Liver (tissue), 9 donors: Measurements from ENCODE around the gene SOWAHC. TPM values are rescaled to one million over a fixed set of nuclear protein-coding genes. Genes with fewer than 3 reads are reported as not detected.

Experiments
- DNase-seq: peaks from one replicate; pipeline ENCODE4 v3.0.0-alpha.2; 2017; ENCODE audit warnings: low spot score
- H3K27ac ChIP-seq, 2 donors: one replicate each; pipeline ENCODE4 v1.7.0; 2013; ENCODE audit warnings: inconsistent platforms in 2 of 2, low read length in 2 of 2, control low read depth in 1 of 2, low read depth in 1 of 2, mild to moderate bottlenecking in 1 of 2
- H3K27me3 ChIP-seq, 4 donors: one replicate each; pipeline versions ENCODE4 v1.6.1 to v1.7.0; 2013; ENCODE audit warnings: low read length in 3 of 4, inconsistent platforms in 1 of 4, mild to moderate bottlenecking in 1 of 4, moderate library complexity in 1 of 4; ENCODE audit not compliant: control insufficient read depth in 4 of 4, insufficient read depth in 4 of 4
- H3K36me3 ChIP-seq, 4 donors: one replicate each; pipeline versions ENCODE4 v1.6.1 to v1.7.0; 2013; ENCODE audit warnings: low read length in 3 of 4, mild to moderate bottlenecking in 3 of 4, low read depth in 1 of 4, moderate library complexity in 1 of 4; ENCODE audit not compliant: control insufficient read depth in 4 of 4, insufficient read depth in 3 of 4
- H3K4me1 ChIP-seq, 4 donors: one replicate each; pipeline versions ENCODE4 v1.6.1 to v1.7.0; 2013; ENCODE audit warnings: low read length in 3 of 4, mild to moderate bottlenecking in 3 of 4, moderate library complexity in 1 of 4; ENCODE audit not compliant: control insufficient read depth in 4 of 4, insufficient read depth in 4 of 4
- H3K4me3 ChIP-seq, 3 donors: one replicate each; pipeline versions ENCODE4 v1.6.1 to v1.7.0; 2013; ENCODE audit warnings: low read length in 3 of 3, control low read depth in 1 of 3, low read depth in 1 of 3, mild to moderate bottlenecking in 1 of 3
- H3K9ac ChIP-seq, 2 donors: one replicate each; pipeline ENCODE4 v1.7.0; 2013; ENCODE audit warnings: low read length in 2 of 2, mild to moderate bottlenecking in 2 of 2, moderate library complexity in 2 of 2, control low read depth in 1 of 2, low read depth in 1 of 2
- H3K9me3 ChIP-seq, 4 donors: one replicate each; pipeline versions ENCODE4 v1.6.1 to v1.7.0; 2013; ENCODE audit warnings: low read length in 3 of 4; ENCODE audit not compliant: control insufficient read depth in 4 of 4
- EGR1 ChIP-seq, 2 donors: IDR thresholded peaks; 2 replicates each; pipeline ENCODE4 v1.6.1; 2016 to 2018; ENCODE audit warnings: antibody characterized with exemption in 2 of 2, low read depth in 2 of 2
- HNF4A ChIP-seq, 2 donors: conservative IDR thresholded peaks; 2 replicates each; pipeline ENCODE4 v1.6.1; 2016; ENCODE audit warnings: antibody characterized with exemption in 2 of 2, mild to moderate bottlenecking in 2 of 2
- HNF4G ChIP-seq: IDR thresholded peaks from 2 replicates; pipeline ENCODE4 v1.6.1; 2016; ENCODE audit warnings: antibody characterized with exemption
- JUND ChIP-seq, 2 donors: IDR thresholded peaks; 2 replicates each; pipeline ENCODE4 v1.6.1; 2016; ENCODE audit warnings: antibody characterized with exemption in 2 of 2
- NR2F2 ChIP-seq: IDR thresholded peaks from 2 replicates; pipeline ENCODE4 v1.6.1; 2016; ENCODE audit warnings: antibody characterized with exemption
- RXRA ChIP-seq, 2 donors: IDR thresholded peaks; 2 replicates each; pipeline ENCODE4 v1.6.1; 2017 to 2018; ENCODE audit warnings: antibody characterized with exemption in 2 of 2, mild to moderate bottlenecking in 1 of 2
- SP1 ChIP-seq: IDR thresholded peaks from 2 replicates; pipeline ENCODE4 v1.6.1; 2018; ENCODE audit warnings: antibody characterized with exemption, mild to moderate bottlenecking
- TAF1 ChIP-seq: conservative IDR thresholded peaks from 2 replicates; pipeline ENCODE4 v1.6.1; 2016; ENCODE audit warnings: antibody characterized with exemption, mild to moderate bottlenecking
- YY1 ChIP-seq: IDR thresholded peaks from 2 replicates; pipeline ENCODE4 v1.6.1; 2016; ENCODE audit warnings: antibody characterized with exemption, mild to moderate bottlenecking
- WGBS: extraction: QIAGEN DNeasy Blood & Tissue Kit; methylation state at CpG from one replicate; pipeline ENCODE4 v1.1.7; 2013; 5-methylcytosine and 5-hydroxymethylcytosine counted together
- polyA plus RNA-seq, 2 donors: library from polyadenylated mRNA; stranded (reverse) in 1 of 2; unstranded in 1 of 2; fragments of 200-250 nt in 1 of 2; fragments of >200 nt in 1 of 2; fragmentation: Nextera tagmentation in 1 of 2; extraction: Ambion mirVana in 1 of 2; gene quantifications; one replicate each; pipeline versions ENCODE4 v1.2.1 to v1.2.3, GENCODE V29; 2013 to 2015
- total RNA-seq, 2 donors: library from RNA; depleted of rRNA; stranded (reverse); fragments of >200 nt; gene quantifications; one replicate each; pipeline ENCODE4 v1.2.3, GENCODE V29; 2014
- TF ChIP-seq, protein P1 (sequence below): IDR thresholded peaks from 2 replicates; pipeline ENCODE4 v1.6.1; 2016; ENCODE audit warnings: antibody characterized with exemption, mild to moderate bottlenecking
- TF ChIP-seq, protein P2 (sequence below): IDR thresholded peaks from 2 replicates; pipeline ENCODE4 v1.6.1; 2016; ENCODE audit warnings: antibody characterized with exemption
- TF ChIP-seq, protein P3 (sequence below): IDR thresholded peaks from 2 replicates; pipeline ENCODE4 v1.6.1; 2016; ENCODE audit warnings: antibody characterized with exemption
- TF ChIP-seq, protein P4 (sequence below): IDR thresholded peaks from 2 replicates; pipeline ENCODE4 v1.6.1; 2016; ENCODE audit warnings: antibody characterized with exemption
- donor health status: healthy.
- donor health status: healthy.
- donor health status: healthy.
- donor health status: healthy.
- donor health status: healthy.

Gene SOWAHC
- total and polyA plus RNA-seq, 4 donors = 7.0 to 16.9 (median 9.2) TPM

DNA sequence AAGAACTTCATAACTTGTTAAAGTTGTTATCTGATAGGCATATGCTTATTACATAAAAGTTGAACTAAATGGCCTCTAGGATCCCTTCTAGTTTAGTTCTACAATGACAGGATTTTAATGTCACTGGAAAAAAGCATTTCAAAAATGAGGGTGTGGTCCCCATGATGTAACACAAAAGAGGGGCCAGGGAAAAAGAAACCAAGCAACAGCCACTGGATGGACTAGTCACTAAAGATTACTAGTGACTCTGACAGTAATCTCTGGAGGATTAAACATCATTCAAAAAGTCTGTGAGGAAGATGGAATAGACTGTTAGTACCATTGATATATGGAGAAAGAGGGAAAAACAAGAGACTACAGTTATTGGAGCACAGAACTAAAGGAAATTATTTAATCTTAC is 23.0 kb upstream of the SOWAHC start (continued):
- TF ChIP-seq, protein P1, sequence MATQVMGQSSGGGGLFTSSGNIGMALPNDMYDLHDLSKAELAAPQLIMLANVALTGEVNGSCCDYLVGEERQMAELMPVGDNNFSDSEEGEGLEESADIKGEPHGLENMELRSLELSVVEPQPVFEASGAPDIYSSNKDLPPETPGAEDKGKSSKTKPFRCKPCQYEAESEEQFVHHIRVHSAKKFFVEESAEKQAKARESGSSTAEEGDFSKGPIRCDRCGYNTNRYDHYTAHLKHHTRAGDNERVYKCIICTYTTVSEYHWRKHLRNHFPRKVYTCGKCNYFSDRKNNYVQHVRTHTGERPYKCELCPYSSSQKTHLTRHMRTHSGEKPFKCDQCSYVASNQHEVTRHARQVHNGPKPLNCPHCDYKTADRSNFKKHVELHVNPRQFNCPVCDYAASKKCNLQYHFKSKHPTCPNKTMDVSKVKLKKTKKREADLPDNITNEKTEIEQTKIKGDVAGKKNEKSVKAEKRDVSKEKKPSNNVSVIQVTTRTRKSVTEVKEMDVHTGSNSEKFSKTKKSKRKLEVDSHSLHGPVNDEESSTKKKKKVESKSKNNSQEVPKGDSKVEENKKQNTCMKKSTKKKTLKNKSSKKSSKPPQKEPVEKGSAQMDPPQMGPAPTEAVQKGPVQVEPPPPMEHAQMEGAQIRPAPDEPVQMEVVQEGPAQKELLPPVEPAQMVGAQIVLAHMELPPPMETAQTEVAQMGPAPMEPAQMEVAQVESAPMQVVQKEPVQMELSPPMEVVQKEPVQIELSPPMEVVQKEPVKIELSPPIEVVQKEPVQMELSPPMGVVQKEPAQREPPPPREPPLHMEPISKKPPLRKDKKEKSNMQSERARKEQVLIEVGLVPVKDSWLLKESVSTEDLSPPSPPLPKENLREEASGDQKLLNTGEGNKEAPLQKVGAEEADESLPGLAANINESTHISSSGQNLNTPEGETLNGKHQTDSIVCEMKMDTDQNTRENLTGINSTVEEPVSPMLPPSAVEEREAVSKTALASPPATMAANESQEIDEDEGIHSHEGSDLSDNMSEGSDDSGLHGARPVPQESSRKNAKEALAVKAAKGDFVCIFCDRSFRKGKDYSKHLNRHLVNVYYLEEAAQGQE = no peak
- no peak for TF ChIP-seq TAF1
- TF ChIP-seq JUND (IDR thresholded peaks at IDR 0.05) = no peak
- TF ChIP-seq, protein P2, sequence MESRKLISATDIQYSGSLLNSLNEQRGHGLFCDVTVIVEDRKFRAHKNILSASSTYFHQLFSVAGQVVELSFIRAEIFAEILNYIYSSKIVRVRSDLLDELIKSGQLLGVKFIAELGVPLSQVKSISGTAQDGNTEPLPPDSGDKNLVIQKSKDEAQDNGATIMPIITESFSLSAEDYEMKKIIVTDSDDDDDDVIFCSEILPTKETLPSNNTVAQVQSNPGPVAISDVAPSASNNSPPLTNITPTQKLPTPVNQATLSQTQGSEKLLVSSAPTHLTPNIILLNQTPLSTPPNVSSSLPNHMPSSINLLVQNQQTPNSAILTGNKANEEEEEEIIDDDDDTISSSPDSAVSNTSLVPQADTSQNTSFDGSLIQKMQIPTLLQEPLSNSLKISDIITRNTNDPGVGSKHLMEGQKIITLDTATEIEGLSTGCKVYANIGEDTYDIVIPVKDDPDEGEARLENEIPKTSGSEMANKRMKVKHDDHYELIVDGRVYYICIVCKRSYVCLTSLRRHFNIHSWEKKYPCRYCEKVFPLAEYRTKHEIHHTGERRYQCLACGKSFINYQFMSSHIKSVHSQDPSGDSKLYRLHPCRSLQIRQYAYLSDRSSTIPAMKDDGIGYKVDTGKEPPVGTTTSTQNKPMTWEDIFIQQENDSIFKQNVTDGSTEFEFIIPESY = no peak
- TF ChIP-seq HNF4G = no peak

DNA sequence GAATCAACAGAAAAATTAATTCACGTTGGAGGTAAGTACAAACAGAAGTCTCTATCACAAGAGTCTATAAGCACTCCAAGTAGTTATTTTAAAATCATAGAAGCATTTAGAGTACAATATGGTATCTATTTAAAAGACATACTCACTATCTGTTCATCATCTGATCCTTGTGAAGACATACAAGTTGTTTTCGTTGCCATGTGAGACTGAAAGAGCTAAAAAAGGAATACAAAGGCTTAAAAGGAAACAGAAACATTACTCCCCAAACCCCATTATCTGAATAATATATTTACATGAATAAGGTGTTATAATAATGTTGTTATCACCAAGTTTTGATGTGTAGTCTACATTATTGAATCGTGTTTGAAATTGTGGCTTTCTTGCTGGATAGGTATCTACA is 21.3 kb upstream of the SOWAHC start:
- TF ChIP-seq JUND (IDR thresholded peaks at IDR 0.05) = no peak
- TF ChIP-seq, protein P3, sequence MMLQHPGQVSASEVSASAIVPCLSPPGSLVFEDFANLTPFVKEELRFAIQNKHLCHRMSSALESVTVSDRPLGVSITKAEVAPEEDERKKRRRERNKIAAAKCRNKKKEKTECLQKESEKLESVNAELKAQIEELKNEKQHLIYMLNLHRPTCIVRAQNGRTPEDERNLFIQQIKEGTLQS = no peak
- TF ChIP-seq YY1 = no peak
- TF ChIP-seq, protein P4, sequence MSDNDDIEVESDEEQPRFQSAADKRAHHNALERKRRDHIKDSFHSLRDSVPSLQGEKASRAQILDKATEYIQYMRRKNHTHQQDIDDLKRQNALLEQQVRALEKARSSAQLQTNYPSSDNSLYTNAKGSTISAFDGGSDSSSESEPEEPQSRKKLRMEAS = no peak
- no peak for TF ChIP-seq HNF4A (conservative IDR thresholded peaks at IDR 0.05)

DNA sequence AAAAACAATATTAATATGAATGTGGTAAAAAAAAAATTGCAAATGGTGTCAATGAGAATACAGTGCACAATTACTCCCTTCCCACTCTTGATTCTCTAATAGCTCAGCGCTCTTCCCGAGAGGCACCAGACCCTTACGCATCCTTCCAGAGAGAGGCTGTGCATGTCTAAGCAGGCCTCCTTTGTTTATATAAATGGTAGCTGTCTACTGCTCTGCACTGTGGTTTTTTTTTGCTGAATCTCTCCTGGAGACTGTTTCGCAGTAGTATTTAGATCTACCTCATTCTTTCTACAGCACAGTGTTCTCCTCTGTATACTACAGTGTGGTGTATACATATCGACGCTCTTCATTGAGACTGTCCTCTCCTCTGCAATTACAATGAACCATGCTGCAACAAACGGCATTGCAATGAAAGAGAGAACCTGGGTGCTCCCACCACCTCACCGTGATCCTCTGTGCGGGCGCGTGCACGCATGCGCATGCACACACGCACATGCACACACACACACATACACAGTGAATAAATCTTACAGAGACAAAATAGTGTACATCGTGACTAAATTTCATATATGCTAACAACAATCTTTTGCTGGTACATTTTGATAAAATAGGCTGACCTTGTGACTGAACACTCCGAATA is 19.8 kb upstream of the SOWAHC start:
- no peak overlapping the region for H3K4me3 ChIP-seq
- no peak overlapping the region for H3K27ac ChIP-seq
- no peak overlapping the region for H3K9ac ChIP-seq
- TF ChIP-seq RXRA (IDR thresholded peaks at IDR 0.05) (no peak), TAF1 (no peak), SP1 (no peak), EGR1 (IDR thresholded peaks at IDR 0.05; ENCODE audit: low read depth in 2 of 2) (no peak), NR2F2 (no peak)
- TF ChIP-seq, protein P2 = no peak
- TF ChIP-seq, protein P4 = no peak
- TF ChIP-seq, protein P3 = no peak
- H3K9me3 ChIP-seq = no peaks in the 10 kb centered on the region
- no peak for DNase-seq
- H3K36me3 ChIP-seq = peaks cover 0 to 1% (median 0%) of the 10 kb centered on the region in 4 donors
- no peaks in the 10 kb centered on the region for H3K27me3 ChIP-seq
- no peaks in the 10 kb centered on the region for H3K4me1 ChIP-seq
- 93% methylated on average over 16 of the region's 16 CpGs for WGBS

More for the DNA sequence above, 21.3 kb upstream of the SOWAHC start:
- Histone ChIP-seq H3K9me3 (no peaks in the 10 kb centered on the region), H3K9ac (no peak overlapping the region), H3K27ac (no peak overlapping the region), H3K4me1 (no peaks in the 10 kb centered on the region), H3K4me3 (no peak overlapping the region), H3K36me3 (peaks cover 0 to 1% (median 0%) of the 10 kb centered on the region in 4 donors), H3K27me3 (no peaks in the 10 kb centered on the region)
- DNase-seq = no peak
- 96% methylated on average over 3 of the region's 3 CpGs for WGBS
